Stomach (tissue), 9 donors: ENCODE results near the gene SFRP5. TPM values are rescaled to one million over a fixed set of nuclear protein-coding genes. Genes with fewer than 3 reads are reported as not detected.

Experiments
- DNase-seq, 2 donors: peaks; one replicate each; pipeline versions ENCODE4 v3.0.0 to v3.0.0-alpha.2; 2013 to 2019
- H3K27ac ChIP-seq, 5 donors: fragments of 200-600 bp in 4 of 5; sonication (generic) in 4 of 5; one replicate each; pipeline ENCODE4 v1.5.1; 2013 to 2019; ENCODE audit warnings: mild to moderate bottlenecking in 1 of 5, moderate library complexity in 1 of 5
- H3K27me3 ChIP-seq, 3 donors: fragments of 200-600 bp; sonication (generic); one replicate each; pipeline ENCODE4 v1.5.1; 2017 to 2019; ENCODE audit warnings: mixed run types in 1 of 3
- H3K36me3 ChIP-seq, 4 donors: fragments of 200-600 bp; sonication (generic); 1 replicate in 3 of 4; 2 replicates in 1 of 4; pipeline ENCODE4 v1.5.1; 2016 to 2019
- H3K4me1 ChIP-seq, 4 donors: fragments of 200-600 bp; sonication (generic); one replicate each; pipeline ENCODE4 v1.5.1; 2016 to 2019
- H3K4me3 ChIP-seq, 4 donors: fragments of 200-600 bp; sonication (generic) in 3 of 4; one replicate each; pipeline ENCODE4 v1.5.1; 2016 to 2019; ENCODE audit warnings: mild to moderate bottlenecking in 1 of 4
- H3K9me3 ChIP-seq, 4 donors: fragments of 200-600 bp; sonication (generic); one replicate each; pipeline ENCODE4 v1.5.1; 2016 to 2019
- EP300 ChIP-seq: sonication (generic); formaldehyde crosslinking; IDR thresholded peaks from one replicate; pipeline ENCODE4 v1.6.1; 2017; ENCODE audit warnings: antibody characterized with exemption
- POLR2A ChIP-seq, 4 donors: fragments of 450-650 bp; IDR thresholded peaks; one replicate each; pipeline ENCODE4 v1.6.1; 2016; ENCODE audit warnings: antibody characterized with exemption in 4 of 4, control low read depth in 2 of 4, mild to moderate bottlenecking in 1 of 4, moderate library complexity in 1 of 4
- POLR2AphosphoS5 ChIP-seq, 3 donors: sonication (generic); formaldehyde crosslinking; IDR thresholded peaks; one replicate each; pipeline ENCODE4 v1.6.1; 2016; ENCODE audit warnings: antibody characterized with exemption in 3 of 3
- WGBS, 5 donors: extraction: QIAGEN DNeasy Blood & Tissue Kit in 3 of 5; methylation state at CpG; one replicate each; pipeline versions ENCODE4 v1.1.5 to v1.1.7; 2013 to 2018; 5-methylcytosine and 5-hydroxymethylcytosine counted together
- intact Hi-C: fragments of 100-400 bp; cut with DNase I; formaldehyde crosslinking; loops from one replicate; pipeline ENCODE4 v1.15.1; 2023; ENCODE audit warnings: low total_unique reads
- polyA plus RNA-seq, 3 donors: library from polyadenylated mRNA; stranded (reverse); fragments of 200-250 nt; gene quantifications; one replicate each; pipeline ENCODE4 v1.2.3, GENCODE V29; 2013
- total RNA-seq, 5 donors: library from RNA; depleted of rRNA; stranded (reverse); fragments of >200 nt; gene quantifications; one replicate each; pipeline versions ENCODE4 v1.1.0 to v1.2.3, GENCODE V29; 2014 to 2016
- TF ChIP-seq, protein P1 (sequence below), 7 experiments: fragments of 450-650 bp in 4 of 7; fragments of 200-600 bp in 3 of 7; sonication (generic) in 3 of 7; IDR thresholded peaks; one replicate each; pipeline ENCODE4 v1.5.1; 2016 to 2019; ENCODE audit warnings: antibody characterized with exemption in 7 of 7, control low read depth in 2 of 7, mild to moderate bottlenecking in 1 of 7
- donor health status: healthy with polysubstance abuse.
- donor health status: Bipolar disorder and iron deficiency.
- donor health status: healthy.

Gene SFRP5
- total and polyA plus RNA-seq, 8 donors: 0.45 to 8.4 (median 2.1) TPM; not detected in 1

DNA sequence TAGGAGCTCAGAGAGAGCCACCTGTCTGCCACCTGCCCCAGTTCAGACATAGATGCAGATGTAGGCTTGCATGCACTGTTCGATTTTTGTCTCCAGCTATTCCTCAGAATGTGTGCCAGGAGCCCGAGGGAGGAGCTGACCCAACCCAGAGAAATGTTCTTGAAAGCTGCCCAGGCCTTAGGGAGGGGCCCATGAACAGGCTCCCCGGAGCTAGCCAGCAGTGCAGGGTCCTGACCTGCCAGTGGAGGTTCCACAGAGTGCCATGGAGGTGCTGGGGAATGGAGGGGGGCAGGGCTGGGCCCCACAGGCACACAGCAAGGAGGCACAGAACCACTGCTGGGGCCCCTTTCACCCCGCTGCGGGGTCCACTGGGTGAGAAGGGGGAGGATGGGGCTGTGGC lies 29.6 kb upstream of the SFRP5 start:
- H3K9me3 ChIP-seq: peaks cover 0 to 17% (median 9%) of the 10 kb centered on the region in 4 donors
- no peaks in the 10 kb centered on the region for H3K4me1 ChIP-seq
- H3K27me3 ChIP-seq: peaks cover 0 to 40% (median 0%) of the 10 kb centered on the region in 3 donors
- no peak for DNase-seq
- H3K4me3 ChIP-seq: no peak overlapping the region
- H3K27ac ChIP-seq: no peak overlapping the region
- TF ChIP-seq POLR2A (IDR thresholded peaks at IDR 0.05) (no peak), POLR2AphosphoS5 (IDR thresholded peaks at IDR 0.05) (no peak), EP300 (no peak)
- TF ChIP-seq, protein P1, sequence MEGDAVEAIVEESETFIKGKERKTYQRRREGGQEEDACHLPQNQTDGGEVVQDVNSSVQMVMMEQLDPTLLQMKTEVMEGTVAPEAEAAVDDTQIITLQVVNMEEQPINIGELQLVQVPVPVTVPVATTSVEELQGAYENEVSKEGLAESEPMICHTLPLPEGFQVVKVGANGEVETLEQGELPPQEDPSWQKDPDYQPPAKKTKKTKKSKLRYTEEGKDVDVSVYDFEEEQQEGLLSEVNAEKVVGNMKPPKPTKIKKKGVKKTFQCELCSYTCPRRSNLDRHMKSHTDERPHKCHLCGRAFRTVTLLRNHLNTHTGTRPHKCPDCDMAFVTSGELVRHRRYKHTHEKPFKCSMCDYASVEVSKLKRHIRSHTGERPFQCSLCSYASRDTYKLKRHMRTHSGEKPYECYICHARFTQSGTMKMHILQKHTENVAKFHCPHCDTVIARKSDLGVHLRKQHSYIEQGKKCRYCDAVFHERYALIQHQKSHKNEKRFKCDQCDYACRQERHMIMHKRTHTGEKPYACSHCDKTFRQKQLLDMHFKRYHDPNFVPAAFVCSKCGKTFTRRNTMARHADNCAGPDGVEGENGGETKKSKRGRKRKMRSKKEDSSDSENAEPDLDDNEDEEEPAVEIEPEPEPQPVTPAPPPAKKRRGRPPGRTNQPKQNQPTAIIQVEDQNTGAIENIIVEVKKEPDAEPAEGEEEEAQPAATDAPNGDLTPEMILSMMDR (IDR thresholded peaks at IDR 0.05): no peak
- intact Hi-C loops: no loop called here
- WGBS, 5 donors: 53 to 81% (median 56%) methylated on average over 3 to 5 of the region's 5 CpGs
- H3K36me3 ChIP-seq: no peaks in the 10 kb centered on the region

- 82 to 90% (median 87%) methylated on average over 9 of the region's 9 CpGs for WGBS, 5 donors
- intact Hi-C loops: no loop called here
- TF ChIP-seq POLR2A (IDR thresholded peaks at IDR 0.05): no peak
- TF ChIP-seq EP300: no peak
- no peak for TF ChIP-seq POLR2AphosphoS5 (IDR thresholded peaks at IDR 0.05)
- TF ChIP-seq, protein P1 (IDR thresholded peaks at IDR 0.05): no peak
Measured at GRCh38 chr10:97800474-97800873, 28.7 kb upstream of the SFRP5 start.

DNA sequence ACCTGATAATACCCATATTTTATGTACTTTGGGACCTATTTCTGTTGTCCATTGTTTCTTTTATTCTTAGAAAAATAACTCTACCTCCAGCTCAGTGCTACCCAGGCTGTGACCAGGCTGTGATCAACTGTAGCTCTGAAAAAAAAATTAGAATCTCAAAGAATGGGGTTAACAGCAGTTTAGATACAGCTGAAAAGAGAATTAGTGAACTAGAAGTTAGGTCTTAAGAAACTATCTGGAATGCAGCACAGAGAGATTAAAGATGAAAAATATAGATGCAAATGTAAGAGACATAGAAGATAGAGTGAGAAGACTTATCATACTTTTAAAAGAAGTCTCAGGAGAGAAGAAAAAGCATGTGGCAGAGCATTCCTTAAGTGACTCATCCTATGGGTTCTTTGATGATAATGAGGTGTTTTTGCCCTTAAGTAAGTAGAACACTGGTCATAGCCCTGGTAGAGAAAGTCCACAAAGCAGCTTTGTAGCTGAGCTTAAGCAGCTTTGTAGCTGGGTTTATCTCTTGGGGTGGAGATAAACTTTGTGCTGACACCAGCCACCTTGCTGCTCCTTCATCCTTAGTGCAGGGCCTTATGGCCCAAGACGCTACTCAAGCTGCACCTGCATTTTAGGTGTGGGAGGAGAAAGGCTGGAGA lies 27.3 kb upstream of the SFRP5 start:
- H3K27me3 ChIP-seq: peaks cover 0 to 40% (median 0%) of the 10 kb centered on the region in 3 donors
- no peaks in the 10 kb centered on the region for H3K4me1 ChIP-seq
- H3K4me3 ChIP-seq: no peak overlapping the region
- WGBS, 5 donors: 60 to 89% (median 83%) methylated on average over 1 of the region's 1 CpG
- H3K9me3 ChIP-seq: peaks cover 0 to 17% (median 9%) of the 10 kb centered on the region in 4 donors
- intact Hi-C loops: loop anchor here (10.0 kb wide), 1 partner anchor 246 kb away; no protein-coding TSS in a partner anchor
- TF ChIP-seq POLR2AphosphoS5 (IDR thresholded peaks at IDR 0.05) (no peak), POLR2A (IDR thresholded peaks at IDR 0.05) (no peak), EP300 (no peak)
- TF ChIP-seq, protein P1 (IDR thresholded peaks at IDR 0.05): no peak
- no peaks in the 10 kb centered on the region for H3K36me3 ChIP-seq
- no peak for DNase-seq
- no peak overlapping the region for H3K27ac ChIP-seq

More at GRCh38 chr10:97800474-97800873, 28.7 kb upstream of the SFRP5 start:
- H3K9me3 ChIP-seq: peaks cover 0 to 17% (median 9%) of the 10 kb centered on the region in 4 donors
- H3K27ac ChIP-seq: no peak overlapping the region
- no peak overlapping the region for H3K4me3 ChIP-seq
- H3K27me3 ChIP-seq: peaks cover 0 to 40% (median 0%) of the 10 kb centered on the region in 3 donors
- H3K4me1 ChIP-seq: no peaks in the 10 kb centered on the region
- no peaks in the 10 kb centered on the region for H3K36me3 ChIP-seq
- DNase-seq: no peak

- TF ChIP-seq POLR2AphosphoS5 (IDR thresholded peaks at IDR 0.05) (no peak), EP300 (no peak), POLR2A (IDR thresholded peaks at IDR 0.05) (no peak)
- TF ChIP-seq, protein P1 (IDR thresholded peaks at IDR 0.05): no peak
- peaks cover 0 to 5% (median 2%) of the 10 kb centered on the region in 4 donors for H3K4me1 ChIP-seq
- intact Hi-C loops: loop anchor here (10.0 kb wide), 1 partner anchor 248 kb away; no protein-coding TSS in a partner anchor
- peaks cover 0 to 42% (median 3%) of the 10 kb centered on the region in 3 donors for H3K27me3 ChIP-seq
- no peak for DNase-seq
- peaks cover 0 to 17% (median 9%) of the 10 kb centered on the region in 4 donors for H3K9me3 ChIP-seq
- 32 to 40% (median 39%) methylated on average over 3 of the region's 3 CpGs for WGBS, 5 donors
- H3K27ac ChIP-seq: no peak overlapping the region
- no peak overlapping the region for H3K4me3 ChIP-seq
- H3K36me3 ChIP-seq: no peaks in the 10 kb centered on the region
Measured at GRCh38 chr10:97796651-97797050, 24.9 kb upstream of the SFRP5 start.
